ENCODE data around the gene AKT1.

Gene AKT1

GRCh38 chr14:104721505-104722431, 73.8 kb downstream of the AKT1 start:
- DNase-seq: no peak

Data from stimulated activated CD4-positive, alpha-beta T cell treated with anti-CD3 and anti-CD28 coated beads, Interleukin-15, amount 100 ng/mL, for 24 hours (primary cell).